HepG2 (cell line): ENCODE results near the gene PDZD4. TPM values are rescaled to one million over a fixed set of nuclear protein-coding genes. Genes with fewer than 3 reads are reported as not detected.

Experiments used
- ATAC-seq: fragments of 200-7000 bp; cut with Tn5 transposase; 3 replicates; pipeline ENCODE4 v1.9.1; 2020; ENCODE audit warnings: mild to moderate bottlenecking, moderate library complexity
- BruUV-seq: library from RNA; stranded (reverse); fragments of 400-500 nt; replicated peaks from 2 replicates; lab custom pipeline; 2021; lab: Mats Ljungman, UMichigan
- CTCF ChIA-PET: fragments of 300-600 bp; formaldehyde crosslinking; extraction: SDS; loops from one replicate; lab custom pipeline; 2021; ENCODE audit warnings: low total read pairs, inconsistent platforms, low intra/inter-chr PET ratio; lab: Yijun Ruan, JAX
- POLR2A ChIA-PET: fragments of 350-600 bp; sonication (Branson Sonifier 250); formaldehyde crosslinking; loops from one replicate; lab custom pipeline; 2020; ENCODE audit warnings: antibody characterized with exemption, inconsistent platforms; lab: Yijun Ruan, JAX
- DNase-seq: peaks from one replicate; pipeline ENCODE4 v3.0.0-alpha.2; 2015; ENCODE audit warnings: low spot score
- FAIRE-seq: peaks from 3 replicates; lab custom pipeline; 2011; peaks lifted over from hg19 to GRCh38; lab: Jason Lieb, UNC
- H2AFZ ChIP-seq: one replicate; pipeline ENCODE4 v1.6.1; 2011; ENCODE audit warnings: low read length, inconsistent platforms
- H3K27ac ChIP-seq: fragments of 300-600 bp; 3 replicates; pipeline ENCODE4 v1.8.0; 2011; ENCODE audit warnings: mixed run types, mild to moderate bottlenecking, mixed read lengths, low read length, inconsistent platforms; ENCODE audit not compliant: insufficient read depth; ENCODE audit errors: extremely low read length
- H3K27me3 ChIP-seq, 2 experiments: fragments of 200-600 bp in 1 of 2; 2 replicates in 1 of 2; 3 replicates in 1 of 2; pipeline versions ENCODE4 v1.6.0 to v1.8.0; 2011; ENCODE audit warnings: low read length in 2 of 2, mild to moderate bottlenecking in 2 of 2, moderate library complexity in 2 of 2, inconsistent platforms in 1 of 2; ENCODE audit not compliant: insufficient read depth in 2 of 2, control insufficient read depth in 1 of 2
- H3K36me3 ChIP-seq, 2 experiments: fragments of 200-600 bp in 1 of 2; replicated peaks in 1 of 2; 2 replicates in 1 of 2; 3 replicates in 1 of 2; pipeline versions ENCODE4 v1.5.1 to v1.8.0; 2011; ENCODE audit warnings: low read length in 2 of 2, inconsistent platforms in 1 of 2; ENCODE audit not compliant: insufficient read depth in 2 of 2, control insufficient read depth in 1 of 2
- H3K4me1 ChIP-seq: 2 replicates; pipeline ENCODE4 v1.5.1; 2012; ENCODE audit warnings: low read length, inconsistent platforms; ENCODE audit not compliant: insufficient read depth
- H3K4me2 ChIP-seq: 2 replicates; pipeline ENCODE4 v1.6.0; 2011; ENCODE audit warnings: low read depth, low read length, inconsistent platforms
- H3K4me3 ChIP-seq, 3 experiments: fragments of 200-600 bp in 1 of 3; sonication (generic), shearing (Covaris generic) in 1 of 3; replicated peaks in 1 of 3; 2 replicates each; pipeline ENCODE4 v1.5.1; 2011 to 2016; ENCODE audit warnings: low read length in 3 of 3, inconsistent platforms in 2 of 3, low read depth in 2 of 3, mild to moderate bottlenecking in 2 of 3, control low read depth in 1 of 3, mixed read lengths in 1 of 3; ENCODE audit not compliant: insufficient read depth in 1 of 3
- H3K79me2 ChIP-seq: one replicate; pipeline ENCODE4 v1.6.1; 2011; ENCODE audit warnings: low read length, inconsistent platforms; ENCODE audit not compliant: insufficient read depth
- H3K9ac ChIP-seq: 2 replicates; pipeline ENCODE4 v1.6.0; 2011; ENCODE audit warnings: mild to moderate bottlenecking, low read depth, low read length, inconsistent platforms; ENCODE audit not compliant: insufficient read depth
- H3K9me3 ChIP-seq: 2 replicates; pipeline ENCODE4 v1.5.1; 2012; ENCODE audit warnings: mild to moderate bottlenecking, low read length
- H4K20me1 ChIP-seq: 2 replicates; pipeline ENCODE4 v1.6.0; 2011; ENCODE audit warnings: inconsistent platforms, mild to moderate bottlenecking, low read length, moderate library complexity; ENCODE audit not compliant: insufficient read depth
- CHD4 ChIP-seq: fragments of 200-600 bp; sonication (generic); IDR thresholded peaks from 2 replicates; pipeline ENCODE4 v1.7.0; 2017; ENCODE audit warnings: mild to moderate bottlenecking, low read length, borderline replicate concordance
- EP300 ChIP-seq, 3 experiments: sonication (generic) in 1 of 3; formaldehyde crosslinking in 1 of 3; IDR thresholded peaks; 2 replicates each; pipeline versions ENCODE4 v1.5.1 to v1.6.1; 2011 to 2020; ENCODE audit warnings: low read depth in 2 of 3, low read length in 2 of 3, borderline replicate concordance in 1 of 3, improper control_type of control experiment in 1 of 3, mild to moderate bottlenecking in 1 of 3, missing genetic modification reagents in 1 of 3, moderate library complexity in 1 of 3
- ISL2 ChIP-seq: sonication (generic); formaldehyde crosslinking; IDR thresholded peaks from 2 replicates; pipeline ENCODE4 v1.5.0; 2020; ENCODE audit warnings: missing genetic modification reagents
- KDM2A ChIP-seq: sonication (generic); formaldehyde crosslinking; IDR thresholded peaks from 2 replicates; pipeline ENCODE4 v1.4.0; 2020; ENCODE audit warnings: low read depth, missing genetic modification reagents, borderline replicate concordance
- MAFF ChIP-seq: IDR thresholded peaks from 2 replicates; pipeline ENCODE4 v1.6.1; 2011; ENCODE audit warnings: low read depth, low read length, improper control_type of control experiment
- MAFK ChIP-seq, 2 experiments: IDR thresholded peaks in 1 of 2; conservative IDR thresholded peaks in 1 of 2; 2 replicates each; pipeline ENCODE4 v1.6.1; 2011; ENCODE audit warnings: improper control_type of control experiment in 2 of 2, low read length in 2 of 2
- NCOR1 ChIP-seq: fragments of 200-600 bp; sonication (generic); IDR thresholded peaks from 2 replicates; pipeline ENCODE4 v1.7.0; 2017; ENCODE audit warnings: antibody characterized with exemption, low read length, borderline replicate concordance
- RBM22 ChIP-seq: fragments of 200-400 bp; formaldehyde crosslinking; optimal IDR thresholded peaks from 2 replicates; pipeline ENCODE3; 2017; ENCODE audit warnings: mild to moderate bottlenecking, low read length, moderate library complexity
- ZNF570 ChIP-seq: sonication (generic); formaldehyde crosslinking; IDR thresholded peaks from 2 replicates; pipeline ENCODE4 v1.4.0; 2020; ENCODE audit warnings: mild to moderate bottlenecking, missing genetic modification reagents, borderline replicate concordance
- ZNF7 ChIP-seq: IDR thresholded peaks from 2 replicates; pipeline ENCODE4 v1.6.1; 2016; ENCODE audit warnings: missing biosample characterization, missing genetic modification reagents
- ZNF782 ChIP-seq: sonication (generic); formaldehyde crosslinking; IDR thresholded peaks from 2 replicates; pipeline ENCODE4 v1.4.0; 2020; ENCODE audit warnings: missing genetic modification reagents, mild to moderate bottlenecking, borderline replicate concordance
- ZNF790 ChIP-seq: sonication (generic); formaldehyde crosslinking; IDR thresholded peaks from 2 replicates; pipeline ENCODE4 v1.8.0; 2022; ENCODE audit warnings: missing genetic modification reagents, mild to moderate bottlenecking, borderline replicate concordance
- WGBS: methylation state at CpG from one replicate; pipeline ENCODE4 v1.1.6; 2017; ENCODE audit warnings: low lambda C conversion rate; 5-methylcytosine and 5-hydroxymethylcytosine counted together
- in situ Hi-C: cut with HindIII; loops from 2 replicates; pipeline ENCODE4 v1.10.0; 2017; ENCODE audit warnings: low pct_unique_long_range_greater_than_20kb; ENCODE audit not compliant: extremely low pct_ligation_motif_present
- intact Hi-C: fragments of 100-400 bp; cut with micrococcal nuclease; formaldehyde crosslinking; loops from one replicate; pipeline ENCODE4 v1.10.0; 2022; ENCODE audit not compliant: unreplicated experiment
- polyA plus RNA-seq, 8 experiments: library from polyadenylated mRNA; depleted of rRNA in 3 of 8; stranded (reverse) in 7 of 8; unstranded in 1 of 8; fragments of >200 nt; fragmentation: Illumina TruSeq in 4 of 8; extraction: Trizol in 4 of 8; gene quantifications; 2 replicates each; pipeline versions ENCODE4 v1.2.1 to v1.2.3, GENCODE V29; 2011 to 2016; ENCODE audit warnings: low read depth in 4 of 8, missing spikeins in 1 of 8, mixed read lengths in 1 of 8; ENCODE audit not compliant: insufficient read depth in 1 of 8
- total RNA-seq, 5 experiments: library from RNA; depleted of rRNA; stranded (reverse); fragments of >200 nt; fragmentation: Illumina TruSeq; extraction: Trizol; gene quantifications; 2 replicates each; pipeline ENCODE4 v1.2.3, GENCODE V29; 2016; ENCODE audit warnings: low read depth in 1 of 5

Gene PDZD4
- total and polyA plus RNA-seq, 2 of the 13 experiments (the other 11 are each of a cell fraction or from before 2014, with no cell fraction given) = not detected

GRCh38 chrX:153845195-153845594 lies 14.9 kb upstream of the PDZD4 start:
- Histone ChIP-seq H4K20me1 (no peaks in the 10 kb centered on the region), H3K36me3 (no peaks in the 10 kb centered on the region), H3K27me3 (no peaks in the 10 kb centered on the region), H3K4me3 (no peak overlapping the region), H3K9me3 (no peaks in the 10 kb centered on the region), H3K4me1 (no peaks in the 10 kb centered on the region), H3K9ac (no peak overlapping the region), H3K4me2 (no peak overlapping the region), H2AFZ (no peak overlapping the region), H3K27ac (no peak overlapping the region), H3K79me2 (no peaks in the 10 kb centered on the region)
- ATAC-seq (no peak), FAIRE-seq (no peak), DNase-seq (no peak)
- 17% methylated on average over 5 of the region's 6 CpGs for WGBS
- POLR2A ChIA-PET = no interaction called here
- CTCF ChIA-PET = no interaction called here
- TF ChIP-seq ZNF570 (no peak), ZNF790 (CRISPR knock-in tag) (no peak), KDM2A (CRISPR knock-in tag) (no peak), EP300 (IDR thresholded peaks at IDR 0.05; ENCODE audit: low read depth in 2 of 2, low read length in 2 of 2) (no peak), EP300 (CRISPR knock-in tag; IDR thresholded peaks at IDR 0.05; ENCODE audit: borderline replicate concordance) (no peak), ZNF782 (no peak), CHD4 (no peak), RBM22 (no peak), ZNF7 (CRISPR knock-in tag) (no peak), NCOR1 (no peak)
- BruUV-seq = no TSS peak
- intact Hi-C loops (no loop called here), in situ Hi-C loops (no loop called here)

DNA sequence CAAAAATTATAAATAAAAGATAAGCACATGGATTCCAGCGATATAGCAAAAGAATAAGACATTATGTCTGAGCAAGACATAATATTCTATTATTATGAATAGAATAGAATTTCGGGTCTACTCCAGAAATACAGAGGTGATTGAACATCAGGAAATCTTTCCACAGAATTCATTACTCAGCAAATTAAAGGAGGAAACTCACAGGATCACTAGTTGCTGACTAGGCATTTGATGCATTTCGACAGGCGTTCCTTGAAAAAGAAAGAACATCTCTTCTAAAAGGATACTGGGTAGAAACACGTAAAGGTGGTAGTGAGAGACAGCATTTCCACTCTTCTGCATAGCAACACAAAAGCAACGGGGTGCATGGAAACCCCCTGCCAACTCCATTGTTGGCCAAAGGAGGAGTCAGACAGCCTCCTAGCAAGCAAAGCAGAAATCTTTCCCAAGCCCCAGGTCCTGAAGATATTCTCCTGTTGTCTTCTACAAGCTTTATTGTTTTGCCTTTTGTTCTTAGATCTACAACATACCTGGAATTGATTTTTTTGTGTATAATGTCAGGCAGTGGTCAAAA lies 14.3 kb upstream of the PDZD4 start:
- TF ChIP-seq ISL2 (CRISPR knock-in tag) (no peak), MAFF (peak; percentile 94), MAFK (conservative IDR thresholded peaks at IDR 0.05 in 1 of 2, IDR thresholded peaks at IDR 0.05 in 1 of 2; ENCODE audit: low read length in 2 of 2) (peak; percentile 92 to 96)

More for the DNA sequence above, 14.3 kb upstream of the PDZD4 start:
- Histone ChIP-seq H3K9me3 (no peaks in the 10 kb centered on the region), H3K27me3 (no peaks in the 10 kb centered on the region), H3K27ac (no peak overlapping the region), H3K4me3 (no peak overlapping the region), H2AFZ (no peak overlapping the region), H3K79me2 (no peaks in the 10 kb centered on the region), H3K9ac (no peak overlapping the region), H3K36me3 (no peaks in the 10 kb centered on the region), H4K20me1 (no peaks in the 10 kb centered on the region), H3K4me1 (no peaks in the 10 kb centered on the region), H3K4me2 (no peak overlapping the region)
- no peak for ATAC-seq
- POLR2A ChIA-PET = no interaction called here
- in situ Hi-C loops (no loop called here), intact Hi-C loops (no loop called here)
- WGBS = 7% methylated on average over 5 of the region's 6 CpGs
- no TSS peak for BruUV-seq
- CTCF ChIA-PET = no interaction called here
- no peak for FAIRE-seq
- no peak for DNase-seq
